Measurements from ENCODE around the gene IL1RAPL2.

The IL1RAPL2 gene

DNA sequence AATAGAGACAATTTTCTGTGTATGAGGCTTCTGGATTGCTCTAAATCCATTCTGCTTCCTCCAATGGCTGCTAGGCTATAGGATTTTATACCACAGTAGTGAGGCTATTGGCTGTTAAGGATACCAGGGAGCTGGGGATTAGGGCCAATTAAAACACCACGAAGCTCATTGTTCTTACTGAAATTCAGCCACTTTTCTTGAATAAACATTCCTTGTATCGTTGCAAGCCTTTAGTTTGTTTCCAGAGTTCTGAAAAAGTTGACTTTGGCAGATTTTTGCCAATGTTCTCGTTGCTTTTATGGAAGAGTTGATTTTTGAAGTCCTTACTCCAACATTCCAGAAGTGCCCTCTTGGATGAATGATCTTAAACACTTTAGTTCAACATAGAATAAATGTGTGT lies 892.8 kb downstream of the IL1RAPL2 start:
- no peak for DNase-seq (ENCODE audit: insufficient read length, low spot score)
- TF ChIP-seq, protein P1, sequence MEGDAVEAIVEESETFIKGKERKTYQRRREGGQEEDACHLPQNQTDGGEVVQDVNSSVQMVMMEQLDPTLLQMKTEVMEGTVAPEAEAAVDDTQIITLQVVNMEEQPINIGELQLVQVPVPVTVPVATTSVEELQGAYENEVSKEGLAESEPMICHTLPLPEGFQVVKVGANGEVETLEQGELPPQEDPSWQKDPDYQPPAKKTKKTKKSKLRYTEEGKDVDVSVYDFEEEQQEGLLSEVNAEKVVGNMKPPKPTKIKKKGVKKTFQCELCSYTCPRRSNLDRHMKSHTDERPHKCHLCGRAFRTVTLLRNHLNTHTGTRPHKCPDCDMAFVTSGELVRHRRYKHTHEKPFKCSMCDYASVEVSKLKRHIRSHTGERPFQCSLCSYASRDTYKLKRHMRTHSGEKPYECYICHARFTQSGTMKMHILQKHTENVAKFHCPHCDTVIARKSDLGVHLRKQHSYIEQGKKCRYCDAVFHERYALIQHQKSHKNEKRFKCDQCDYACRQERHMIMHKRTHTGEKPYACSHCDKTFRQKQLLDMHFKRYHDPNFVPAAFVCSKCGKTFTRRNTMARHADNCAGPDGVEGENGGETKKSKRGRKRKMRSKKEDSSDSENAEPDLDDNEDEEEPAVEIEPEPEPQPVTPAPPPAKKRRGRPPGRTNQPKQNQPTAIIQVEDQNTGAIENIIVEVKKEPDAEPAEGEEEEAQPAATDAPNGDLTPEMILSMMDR (IDR thresholded peaks at IDR 0.05; ENCODE audit: insufficient read depth, missing control alignments) = no peak
- FAIRE-seq = no peak

DNA sequence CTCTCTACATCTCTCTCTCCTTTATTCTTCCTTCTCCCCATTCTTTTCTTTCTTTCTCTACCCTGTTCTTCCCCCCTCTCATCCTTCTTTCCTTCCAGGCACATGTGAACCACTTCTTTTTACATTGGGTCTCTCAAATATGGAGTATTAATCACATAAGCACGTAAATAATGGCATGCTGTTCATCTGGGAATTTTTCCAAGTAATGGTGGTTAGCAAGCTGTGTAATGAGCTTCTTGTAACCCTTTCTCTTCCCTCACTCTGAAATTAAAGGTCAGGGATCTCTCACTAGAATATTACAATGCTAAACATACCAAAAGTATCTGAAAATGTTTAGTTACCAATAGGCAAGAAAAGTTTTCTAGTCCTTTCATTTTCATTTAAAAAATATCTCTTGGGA lies 894.4 kb downstream of the IL1RAPL2 start:
- TF ChIP-seq, protein P1 (IDR thresholded peaks at IDR 0.05; ENCODE audit: insufficient read depth, missing control alignments) = no peak
- FAIRE-seq (no peak), DNase-seq (ENCODE audit: insufficient read length, low spot score) (no peak)

DNA sequence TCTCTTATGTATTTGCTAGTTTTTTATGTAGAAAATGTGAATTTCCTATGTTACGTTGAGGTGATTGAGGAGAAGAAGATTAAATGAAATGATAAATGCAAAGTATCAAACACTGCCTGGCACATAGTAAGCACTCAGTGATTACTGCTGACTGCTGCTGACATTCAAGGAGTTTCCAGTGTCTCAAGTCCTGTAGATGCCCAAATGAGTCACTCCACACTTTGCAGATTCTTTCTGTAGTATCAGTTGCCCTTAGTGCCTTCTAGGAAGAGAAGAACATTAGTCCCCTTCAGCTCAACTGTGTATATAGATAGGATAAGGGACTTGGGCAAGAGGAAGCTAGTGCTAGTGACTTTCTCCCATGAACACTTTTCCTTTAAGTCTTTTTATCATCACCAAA lies 895.0 kb downstream of the IL1RAPL2 start:
- DNase-seq (ENCODE audit: insufficient read length, low spot score) = no peak
- TF ChIP-seq, protein P1 (IDR thresholded peaks at IDR 0.05; ENCODE audit: insufficient read depth, missing control alignments) = no peak
- FAIRE-seq = no peak

DNA sequence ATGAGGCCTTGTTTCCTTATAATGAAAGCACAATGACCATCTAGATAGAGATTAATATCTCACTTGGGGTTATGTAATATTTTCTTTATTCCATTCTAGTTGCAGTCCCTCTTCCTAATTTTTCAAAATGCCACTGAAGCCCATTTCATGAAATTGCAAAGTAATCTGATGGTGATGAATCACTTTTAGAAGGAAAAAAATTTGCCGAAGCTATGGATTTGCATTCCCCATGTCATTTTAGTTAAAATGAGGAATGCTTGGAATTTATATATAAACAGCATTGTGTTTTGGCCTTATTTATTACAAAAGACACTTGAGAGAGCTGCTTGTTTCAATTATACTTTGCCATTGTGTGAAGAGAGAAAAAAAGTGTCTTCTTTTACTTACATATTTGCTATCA lies 896.2 kb downstream of the IL1RAPL2 start:
- DNase-seq (ENCODE audit: insufficient read length, low spot score) = no peak
- no peak for FAIRE-seq
- TF ChIP-seq, protein P1 (IDR thresholded peaks at IDR 0.05; ENCODE audit: insufficient read depth, missing control alignments) = no peak

DNA sequence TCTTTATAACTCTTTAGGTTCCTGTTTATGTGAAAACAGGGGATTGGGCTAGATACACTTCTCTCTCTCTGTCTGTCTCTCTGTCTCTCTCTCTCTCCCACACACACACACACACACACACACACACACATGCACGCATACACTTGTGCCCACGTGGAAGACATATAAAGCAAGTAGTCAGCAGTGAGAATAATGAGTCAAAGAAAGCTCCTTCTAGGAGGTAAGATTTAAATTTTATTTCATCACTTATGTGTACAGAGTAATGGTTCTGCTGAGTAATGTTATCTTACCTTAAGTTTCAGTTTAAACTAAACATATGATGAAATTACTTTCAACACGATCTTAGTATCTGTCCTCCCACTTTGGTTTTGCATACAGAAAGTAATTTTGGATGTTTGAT lies 897.5 kb downstream of the IL1RAPL2 start:
- FAIRE-seq (no peak), DNase-seq (ENCODE audit: insufficient read length, low spot score) (no peak)
- TF ChIP-seq, protein P1 (IDR thresholded peaks at IDR 0.05; ENCODE audit: insufficient read depth, missing control alignments) = no peak

DNA sequence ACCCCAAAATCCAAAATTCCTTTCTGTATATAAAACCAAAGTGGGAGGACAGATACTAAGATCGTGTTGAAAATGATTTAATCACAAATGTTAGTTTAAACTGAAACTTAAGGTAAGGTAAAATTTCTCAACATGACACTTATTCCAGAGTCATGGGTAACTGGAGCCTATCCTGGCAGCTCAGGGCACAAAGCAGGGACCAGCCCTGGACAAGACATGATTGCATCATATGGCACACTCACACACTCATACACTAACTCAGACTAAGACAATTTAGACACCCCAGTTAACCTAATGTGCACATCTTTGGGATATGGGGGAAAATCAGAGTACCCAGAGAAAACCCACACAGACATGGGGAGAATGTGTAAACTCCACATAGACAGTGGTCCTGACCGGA lies 898.6 kb downstream of the IL1RAPL2 start:
- FAIRE-seq (no peak), DNase-seq (ENCODE audit: insufficient read length, low spot score) (no peak)
- TF ChIP-seq, protein P1 (IDR thresholded peaks at IDR 0.05; ENCODE audit: insufficient read depth, missing control alignments) = no peak

DNA sequence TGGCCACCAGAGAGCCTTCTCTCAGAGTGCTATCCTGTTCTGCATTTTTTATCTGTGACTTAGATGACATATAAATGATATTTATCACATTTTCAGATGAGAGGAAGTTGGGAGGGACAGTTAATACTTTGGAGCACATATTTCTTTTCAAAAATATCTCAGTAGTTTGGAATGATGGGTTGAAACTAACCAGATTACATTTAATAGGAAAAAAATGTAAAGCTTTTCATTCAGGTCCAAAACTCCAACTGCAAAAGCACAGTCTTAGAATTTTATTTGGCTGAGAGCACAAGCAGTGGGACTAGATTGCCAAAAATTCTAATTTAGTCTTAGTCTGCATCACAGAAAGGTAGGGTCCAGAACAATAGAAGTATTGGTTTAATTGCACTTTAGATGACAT lies 902.7 kb downstream of the IL1RAPL2 start:
- TF ChIP-seq, protein P1 (IDR thresholded peaks at IDR 0.05; ENCODE audit: insufficient read depth, missing control alignments) = no peak
- DNase-seq (ENCODE audit: insufficient read length, low spot score) (no peak), FAIRE-seq (no peak)
